HL-60 (cell line): ENCODE results near the gene HHIP.

Source experiments
- DNase-seq, 2 experiments: peaks; one replicate each; pipeline ENCODE4 v3.0.0-alpha.2; 2010 to 2020; ENCODE audit warnings: low read depth in 1 of 2, low spot score in 1 of 2
- H3K27ac ChIP-seq: fragments of 250-450 bp; sonication (Bioruptor Pico); replicated peaks from 2 replicates; pipeline ENCODE4 v1.5.1; 2020; ENCODE audit warnings: mild to moderate bottlenecking, moderate library complexity
- H3K27me3 ChIP-seq: fragments of 250-450 bp; sonication (Bioruptor Pico); 2 replicates; pipeline ENCODE4 v1.5.1; 2021; ENCODE audit warnings: mild to moderate bottlenecking, moderate library complexity; ENCODE audit not compliant: insufficient read depth, poor library complexity, severe bottlenecking
- H3K4me3 ChIP-seq: replicated peaks from 2 replicates; pipeline ENCODE4 v1.5.1; 2011; ENCODE audit warnings: mild to moderate bottlenecking, control low read depth, low read length; ENCODE audit not compliant: insufficient read depth
- GABPA ChIP-seq: IDR thresholded peaks from 2 replicates; pipeline ENCODE4 v1.6.1; 2012; ENCODE audit warnings: low read depth
- POLR2AphosphoS5 ChIP-seq: IDR thresholded peaks from 2 replicates; pipeline ENCODE4 v1.6.1; 2012; ENCODE audit warnings: low read depth
- SPI1 ChIP-seq: IDR thresholded peaks from 2 replicates; pipeline ENCODE4 v1.6.1; 2012; ENCODE audit warnings: low read depth, mild to moderate bottlenecking, borderline replicate concordance
- long read RNA-seq: library from polyadenylated mRNA; unstranded; transcript quantifications from one replicate; pipeline ENCODE4 v2.0.0, GENCODE V29; 2020
- TF ChIP-seq, protein P1 (sequence below): IDR thresholded peaks from 2 replicates; pipeline ENCODE4 v1.6.1; 2012; ENCODE audit warnings: low read depth; ENCODE audit not compliant: insufficient replicate concordance
- TF ChIP-seq, protein P2 (sequence below): IDR thresholded peaks from one replicate; pipeline ENCODE4 v1.5.1; 2011; ENCODE audit warnings: low read length, control low read depth, inconsistent platforms; ENCODE audit not compliant: insufficient read depth

The HHIP gene
- long read RNA-seq, partial matches to known transcripts: 0 of 1 reads
- long read RNA-seq, other reads (novel, unspliced or antisense): 1 of 1 reads

DNA sequence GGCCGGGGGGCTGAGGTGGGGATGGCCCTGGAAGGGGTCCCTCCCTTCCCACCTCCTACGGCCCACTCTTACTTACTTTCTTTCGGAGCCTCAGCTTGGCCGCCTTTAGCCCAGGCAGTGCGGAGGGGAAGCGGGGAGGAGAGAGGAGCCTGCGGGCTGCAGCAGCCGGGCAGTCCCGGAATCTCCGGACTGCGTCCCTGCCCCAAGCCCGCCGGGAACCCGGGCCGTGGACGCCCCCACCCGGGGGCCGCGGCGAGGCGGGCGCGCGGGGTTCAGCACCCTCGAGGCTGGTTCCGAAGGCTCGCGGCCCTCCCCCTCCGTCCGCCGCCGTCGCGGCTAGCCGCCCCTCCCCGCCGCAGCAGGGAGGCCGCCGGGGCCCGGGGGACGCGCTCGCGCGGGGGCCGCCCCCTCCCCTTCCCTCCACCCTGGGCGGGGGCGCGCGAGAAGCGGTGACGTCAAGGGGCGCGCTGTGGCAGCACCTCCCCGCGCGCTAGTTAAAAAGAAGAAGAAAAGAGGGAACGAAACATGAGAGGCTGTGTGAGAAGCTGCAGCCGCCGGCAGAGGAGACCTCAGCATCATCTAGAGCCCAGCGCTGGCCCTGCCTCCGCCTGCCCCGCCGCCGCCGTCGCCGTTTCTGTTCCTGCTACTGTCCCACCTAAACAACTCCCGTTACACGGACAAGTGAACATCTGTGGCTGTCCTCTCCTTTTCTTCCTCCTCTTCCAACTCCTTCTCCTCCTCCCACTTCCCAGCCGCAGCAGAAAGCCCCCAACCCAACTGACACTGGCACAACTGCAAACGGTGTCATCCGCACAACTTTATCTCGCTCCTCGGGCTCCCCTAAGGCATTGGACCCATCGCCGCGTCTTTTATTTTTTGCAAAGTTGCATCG, at the start of gene HHIP:
Gene HHIP (plus strand): TSS at position 526 of the 892 bp plus-strand sequence. CDS start 520 bp downstream, outside the sequence.
- peak in 1 of 2 experiments; percentile 31 for DNase-seq
- H3K4me3 ChIP-seq: no peak within 1 kb of the TSS; the same call in 1 of the 2 replicates
- TF ChIP-seq GABPA (no peak), SPI1 (no peak), POLR2AphosphoS5 (no peak)
- TF ChIP-seq, protein P1, sequence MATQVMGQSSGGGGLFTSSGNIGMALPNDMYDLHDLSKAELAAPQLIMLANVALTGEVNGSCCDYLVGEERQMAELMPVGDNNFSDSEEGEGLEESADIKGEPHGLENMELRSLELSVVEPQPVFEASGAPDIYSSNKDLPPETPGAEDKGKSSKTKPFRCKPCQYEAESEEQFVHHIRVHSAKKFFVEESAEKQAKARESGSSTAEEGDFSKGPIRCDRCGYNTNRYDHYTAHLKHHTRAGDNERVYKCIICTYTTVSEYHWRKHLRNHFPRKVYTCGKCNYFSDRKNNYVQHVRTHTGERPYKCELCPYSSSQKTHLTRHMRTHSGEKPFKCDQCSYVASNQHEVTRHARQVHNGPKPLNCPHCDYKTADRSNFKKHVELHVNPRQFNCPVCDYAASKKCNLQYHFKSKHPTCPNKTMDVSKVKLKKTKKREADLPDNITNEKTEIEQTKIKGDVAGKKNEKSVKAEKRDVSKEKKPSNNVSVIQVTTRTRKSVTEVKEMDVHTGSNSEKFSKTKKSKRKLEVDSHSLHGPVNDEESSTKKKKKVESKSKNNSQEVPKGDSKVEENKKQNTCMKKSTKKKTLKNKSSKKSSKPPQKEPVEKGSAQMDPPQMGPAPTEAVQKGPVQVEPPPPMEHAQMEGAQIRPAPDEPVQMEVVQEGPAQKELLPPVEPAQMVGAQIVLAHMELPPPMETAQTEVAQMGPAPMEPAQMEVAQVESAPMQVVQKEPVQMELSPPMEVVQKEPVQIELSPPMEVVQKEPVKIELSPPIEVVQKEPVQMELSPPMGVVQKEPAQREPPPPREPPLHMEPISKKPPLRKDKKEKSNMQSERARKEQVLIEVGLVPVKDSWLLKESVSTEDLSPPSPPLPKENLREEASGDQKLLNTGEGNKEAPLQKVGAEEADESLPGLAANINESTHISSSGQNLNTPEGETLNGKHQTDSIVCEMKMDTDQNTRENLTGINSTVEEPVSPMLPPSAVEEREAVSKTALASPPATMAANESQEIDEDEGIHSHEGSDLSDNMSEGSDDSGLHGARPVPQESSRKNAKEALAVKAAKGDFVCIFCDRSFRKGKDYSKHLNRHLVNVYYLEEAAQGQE: no peak
- TF ChIP-seq, protein P2, sequence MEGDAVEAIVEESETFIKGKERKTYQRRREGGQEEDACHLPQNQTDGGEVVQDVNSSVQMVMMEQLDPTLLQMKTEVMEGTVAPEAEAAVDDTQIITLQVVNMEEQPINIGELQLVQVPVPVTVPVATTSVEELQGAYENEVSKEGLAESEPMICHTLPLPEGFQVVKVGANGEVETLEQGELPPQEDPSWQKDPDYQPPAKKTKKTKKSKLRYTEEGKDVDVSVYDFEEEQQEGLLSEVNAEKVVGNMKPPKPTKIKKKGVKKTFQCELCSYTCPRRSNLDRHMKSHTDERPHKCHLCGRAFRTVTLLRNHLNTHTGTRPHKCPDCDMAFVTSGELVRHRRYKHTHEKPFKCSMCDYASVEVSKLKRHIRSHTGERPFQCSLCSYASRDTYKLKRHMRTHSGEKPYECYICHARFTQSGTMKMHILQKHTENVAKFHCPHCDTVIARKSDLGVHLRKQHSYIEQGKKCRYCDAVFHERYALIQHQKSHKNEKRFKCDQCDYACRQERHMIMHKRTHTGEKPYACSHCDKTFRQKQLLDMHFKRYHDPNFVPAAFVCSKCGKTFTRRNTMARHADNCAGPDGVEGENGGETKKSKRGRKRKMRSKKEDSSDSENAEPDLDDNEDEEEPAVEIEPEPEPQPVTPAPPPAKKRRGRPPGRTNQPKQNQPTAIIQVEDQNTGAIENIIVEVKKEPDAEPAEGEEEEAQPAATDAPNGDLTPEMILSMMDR: no peak
- H3K27me3 ChIP-seq: peaks cover 26% of the 10 kb centered on the region
- H3K27ac ChIP-seq: no peak within 1 kb of the TSS

DNA sequence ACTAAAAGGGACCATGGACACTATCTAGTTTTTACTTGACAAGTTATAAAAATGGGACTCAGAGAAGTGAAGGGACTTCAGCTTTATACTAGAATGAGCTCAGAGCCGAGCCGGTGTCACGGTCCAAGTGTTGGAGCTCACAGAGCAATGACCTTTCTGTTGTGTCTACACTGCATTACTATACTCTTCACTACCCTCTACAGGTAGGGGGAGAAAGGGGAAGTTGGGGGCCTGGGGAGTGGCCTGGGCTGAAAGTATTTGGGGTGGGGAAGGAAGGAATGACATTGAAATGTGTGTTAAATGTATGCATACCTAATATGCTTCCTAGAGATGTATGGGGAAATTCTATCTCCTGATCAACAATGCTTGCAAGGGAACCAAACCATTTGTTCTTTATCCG, 48.8 kb upstream of the HHIP start:
- H3K4me3 ChIP-seq: no peak overlapping the region
- no peak overlapping the region for H3K27ac ChIP-seq
- DNase-seq: no peak
- no peaks in the 10 kb centered on the region for H3K27me3 ChIP-seq
- TF ChIP-seq POLR2AphosphoS5 (no peak), GABPA (no peak), SPI1 (no peak)
- TF ChIP-seq, protein P2: no peak
- TF ChIP-seq, protein P1: no peak

DNA sequence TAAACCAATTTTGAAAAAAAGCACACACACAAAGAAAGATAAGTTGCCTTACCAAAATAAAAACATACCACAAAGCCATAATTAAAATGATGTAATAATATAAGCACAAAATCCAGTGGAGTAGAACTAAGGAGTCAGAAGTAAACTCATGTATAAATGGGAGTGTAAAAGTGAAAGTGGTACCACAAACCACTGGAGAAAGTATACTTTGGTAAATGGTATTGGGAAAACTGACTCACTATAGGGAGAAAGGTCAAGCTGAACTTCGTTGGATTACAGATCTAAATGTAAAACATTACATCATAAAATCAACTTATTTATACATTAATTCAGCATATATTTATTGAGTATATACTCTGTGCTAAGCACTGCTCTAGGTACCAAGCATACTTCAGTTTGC, 46.3 kb upstream of the HHIP start:
- Histone ChIP-seq H3K27me3 (no peaks in the 10 kb centered on the region), H3K27ac (no peak overlapping the region), H3K4me3 (no peak overlapping the region)
- DNase-seq: no peak
- TF ChIP-seq GABPA: no peak
- TF ChIP-seq, protein P2: no peak
- TF ChIP-seq, protein P1: no peak
- TF ChIP-seq POLR2AphosphoS5: no peak
